ENCODE data around the gene DISC1.

GRCh38 chr1:231855926-231856325 is 229.3 kb downstream of the DISC1 start:
- TF ChIP-seq CTCF (IDR thresholded peaks at IDR 0.05) = no peak
- TF ChIP-seq, protein P1, sequence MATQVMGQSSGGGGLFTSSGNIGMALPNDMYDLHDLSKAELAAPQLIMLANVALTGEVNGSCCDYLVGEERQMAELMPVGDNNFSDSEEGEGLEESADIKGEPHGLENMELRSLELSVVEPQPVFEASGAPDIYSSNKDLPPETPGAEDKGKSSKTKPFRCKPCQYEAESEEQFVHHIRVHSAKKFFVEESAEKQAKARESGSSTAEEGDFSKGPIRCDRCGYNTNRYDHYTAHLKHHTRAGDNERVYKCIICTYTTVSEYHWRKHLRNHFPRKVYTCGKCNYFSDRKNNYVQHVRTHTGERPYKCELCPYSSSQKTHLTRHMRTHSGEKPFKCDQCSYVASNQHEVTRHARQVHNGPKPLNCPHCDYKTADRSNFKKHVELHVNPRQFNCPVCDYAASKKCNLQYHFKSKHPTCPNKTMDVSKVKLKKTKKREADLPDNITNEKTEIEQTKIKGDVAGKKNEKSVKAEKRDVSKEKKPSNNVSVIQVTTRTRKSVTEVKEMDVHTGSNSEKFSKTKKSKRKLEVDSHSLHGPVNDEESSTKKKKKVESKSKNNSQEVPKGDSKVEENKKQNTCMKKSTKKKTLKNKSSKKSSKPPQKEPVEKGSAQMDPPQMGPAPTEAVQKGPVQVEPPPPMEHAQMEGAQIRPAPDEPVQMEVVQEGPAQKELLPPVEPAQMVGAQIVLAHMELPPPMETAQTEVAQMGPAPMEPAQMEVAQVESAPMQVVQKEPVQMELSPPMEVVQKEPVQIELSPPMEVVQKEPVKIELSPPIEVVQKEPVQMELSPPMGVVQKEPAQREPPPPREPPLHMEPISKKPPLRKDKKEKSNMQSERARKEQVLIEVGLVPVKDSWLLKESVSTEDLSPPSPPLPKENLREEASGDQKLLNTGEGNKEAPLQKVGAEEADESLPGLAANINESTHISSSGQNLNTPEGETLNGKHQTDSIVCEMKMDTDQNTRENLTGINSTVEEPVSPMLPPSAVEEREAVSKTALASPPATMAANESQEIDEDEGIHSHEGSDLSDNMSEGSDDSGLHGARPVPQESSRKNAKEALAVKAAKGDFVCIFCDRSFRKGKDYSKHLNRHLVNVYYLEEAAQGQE (IDR thresholded peaks at IDR 0.05; ENCODE audit: low read depth, low read length) = no peak
- TF ChIP-seq EZH2phosphoT487 (IDR thresholded peaks at IDR 0.05; ENCODE audit: borderline replicate concordance, low read depth) = no peak
- no peak for TF ChIP-seq JUND (IDR thresholded peaks at IDR 0.05)
- TF ChIP-seq TEAD4 (IDR thresholded peaks at IDR 0.05; ENCODE audit: borderline replicate concordance, insufficient read depth) = no peak
- no peak for TF ChIP-seq YY1 (IDR thresholded peaks at IDR 0.05; ENCODE audit: low read depth)
- TF ChIP-seq TAF1 (IDR thresholded peaks at IDR 0.05; ENCODE audit: borderline replicate concordance, low read depth, low read length) = no peak
- no peak for TF ChIP-seq RAD21 (IDR thresholded peaks at IDR 0.05; ENCODE audit: low read length)
- TF ChIP-seq ZBTB33 (IDR thresholded peaks at IDR 0.05; ENCODE audit: borderline replicate concordance, low read depth) = no peak

Data from SK-N-SH (cell line).